AG10803 (cell line): ENCODE data around the gene SUGP2.

Experiments used
- DNase-seq: peaks from one replicate; pipeline ENCODE4 v3.0.0; 2010; ENCODE audit warnings: low read depth
- H3K4me3 ChIP-seq: 2 replicates; pipeline ENCODE4 v1.5.1; 2011; ENCODE audit warnings: mild to moderate bottlenecking, low read length, control low read depth
- TF ChIP-seq, protein P1 (sequence below): conservative IDR thresholded peaks from 2 replicates; pipeline ENCODE4 v1.5.1; 2011; ENCODE audit warnings: mild to moderate bottlenecking, low read length, control low read depth, inconsistent platforms

SUGP2 gene

DNA sequence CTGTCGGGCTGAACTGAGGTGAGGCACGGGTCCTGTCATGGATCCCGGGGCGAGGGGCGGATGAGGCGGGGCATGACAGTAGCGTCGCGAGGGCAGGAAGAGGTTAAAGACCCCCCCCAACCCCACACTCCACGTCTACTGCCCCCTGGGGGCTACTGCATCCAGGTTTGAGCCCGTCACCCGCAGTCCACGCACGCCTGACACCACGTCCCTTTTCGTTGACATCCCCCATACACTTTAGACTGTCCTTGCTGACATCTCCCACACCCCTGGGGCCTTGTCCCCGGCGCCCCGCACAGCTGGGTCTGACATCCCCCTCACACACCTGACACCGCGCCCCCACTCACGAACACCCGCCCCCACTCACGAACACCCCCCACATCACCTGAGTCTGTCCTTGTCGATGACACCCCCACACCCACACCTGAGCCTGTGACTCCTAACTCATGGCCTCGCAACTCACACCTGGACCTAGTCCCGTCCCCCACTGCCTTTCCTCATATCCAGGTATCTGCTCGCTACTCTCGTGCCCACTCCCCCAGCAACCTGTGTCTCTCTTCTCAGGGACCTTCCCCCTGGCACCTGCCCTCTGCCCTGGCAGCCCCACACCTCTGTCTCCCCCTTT lies 30.9 kb upstream of the SUGP2 start:
- H3K4me3 ChIP-seq: peak overlapping the region; percentile 84
- TF ChIP-seq, protein P1, sequence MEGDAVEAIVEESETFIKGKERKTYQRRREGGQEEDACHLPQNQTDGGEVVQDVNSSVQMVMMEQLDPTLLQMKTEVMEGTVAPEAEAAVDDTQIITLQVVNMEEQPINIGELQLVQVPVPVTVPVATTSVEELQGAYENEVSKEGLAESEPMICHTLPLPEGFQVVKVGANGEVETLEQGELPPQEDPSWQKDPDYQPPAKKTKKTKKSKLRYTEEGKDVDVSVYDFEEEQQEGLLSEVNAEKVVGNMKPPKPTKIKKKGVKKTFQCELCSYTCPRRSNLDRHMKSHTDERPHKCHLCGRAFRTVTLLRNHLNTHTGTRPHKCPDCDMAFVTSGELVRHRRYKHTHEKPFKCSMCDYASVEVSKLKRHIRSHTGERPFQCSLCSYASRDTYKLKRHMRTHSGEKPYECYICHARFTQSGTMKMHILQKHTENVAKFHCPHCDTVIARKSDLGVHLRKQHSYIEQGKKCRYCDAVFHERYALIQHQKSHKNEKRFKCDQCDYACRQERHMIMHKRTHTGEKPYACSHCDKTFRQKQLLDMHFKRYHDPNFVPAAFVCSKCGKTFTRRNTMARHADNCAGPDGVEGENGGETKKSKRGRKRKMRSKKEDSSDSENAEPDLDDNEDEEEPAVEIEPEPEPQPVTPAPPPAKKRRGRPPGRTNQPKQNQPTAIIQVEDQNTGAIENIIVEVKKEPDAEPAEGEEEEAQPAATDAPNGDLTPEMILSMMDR: peak; percentile 35
- DNase-seq: no peak

DNA sequence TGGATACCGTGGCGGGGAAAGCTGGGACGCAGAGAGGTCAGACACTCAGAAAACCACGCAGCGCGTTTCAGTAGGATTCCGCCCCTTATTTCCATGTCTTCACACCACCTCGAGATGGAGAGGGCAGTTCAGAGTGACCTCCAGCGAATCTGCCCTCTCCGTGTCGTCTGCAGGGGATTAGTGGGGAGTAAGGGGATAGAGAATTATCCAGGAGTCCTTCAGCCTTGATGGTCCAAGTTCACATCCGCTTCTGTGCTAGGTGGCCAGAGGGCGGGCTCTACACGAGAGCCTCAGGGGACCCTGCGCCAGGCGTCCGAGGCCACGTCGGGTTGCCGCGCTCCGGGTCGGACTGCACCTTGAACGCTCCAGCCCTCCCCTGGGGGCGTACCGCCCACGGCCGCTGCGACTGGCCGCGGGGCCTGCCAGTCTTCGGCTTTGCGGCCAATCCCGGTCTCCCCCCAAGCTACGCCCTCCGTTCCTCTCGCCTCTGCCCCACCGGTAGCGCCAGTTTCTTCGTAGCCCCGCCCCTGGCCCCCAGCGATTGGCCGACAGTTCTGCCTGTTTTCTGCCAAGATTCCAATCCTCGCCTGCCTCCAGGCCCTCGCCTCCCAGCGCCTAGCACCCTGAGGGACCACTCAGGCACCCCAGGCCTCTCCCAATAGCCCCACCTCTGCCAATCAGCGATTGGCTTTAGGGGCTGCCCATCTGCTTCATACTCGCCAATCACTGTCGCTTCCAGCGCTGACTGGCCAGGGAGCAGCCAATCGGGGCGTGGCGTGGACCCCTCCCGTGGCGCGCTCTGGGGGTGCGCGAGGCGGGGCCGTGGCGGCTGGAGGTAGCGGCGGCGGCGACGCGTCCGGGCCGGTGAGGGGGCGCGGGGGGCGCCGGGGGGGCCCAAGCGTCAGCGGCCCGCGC lies 30.1 kb upstream of the SUGP2 start, which contains the start of gene SLC25A42:
Gene SLC25A42 (plus strand): TSS at position 812 of the 915 bp plus-strand sequence. CDS start 32,131 bp downstream, outside the sequence.
- peak; percentile 100 for DNase-seq
- TF ChIP-seq, protein P1: no peak
- H3K4me3 ChIP-seq: peak within 1 kb of the TSS; percentile 84

DNA sequence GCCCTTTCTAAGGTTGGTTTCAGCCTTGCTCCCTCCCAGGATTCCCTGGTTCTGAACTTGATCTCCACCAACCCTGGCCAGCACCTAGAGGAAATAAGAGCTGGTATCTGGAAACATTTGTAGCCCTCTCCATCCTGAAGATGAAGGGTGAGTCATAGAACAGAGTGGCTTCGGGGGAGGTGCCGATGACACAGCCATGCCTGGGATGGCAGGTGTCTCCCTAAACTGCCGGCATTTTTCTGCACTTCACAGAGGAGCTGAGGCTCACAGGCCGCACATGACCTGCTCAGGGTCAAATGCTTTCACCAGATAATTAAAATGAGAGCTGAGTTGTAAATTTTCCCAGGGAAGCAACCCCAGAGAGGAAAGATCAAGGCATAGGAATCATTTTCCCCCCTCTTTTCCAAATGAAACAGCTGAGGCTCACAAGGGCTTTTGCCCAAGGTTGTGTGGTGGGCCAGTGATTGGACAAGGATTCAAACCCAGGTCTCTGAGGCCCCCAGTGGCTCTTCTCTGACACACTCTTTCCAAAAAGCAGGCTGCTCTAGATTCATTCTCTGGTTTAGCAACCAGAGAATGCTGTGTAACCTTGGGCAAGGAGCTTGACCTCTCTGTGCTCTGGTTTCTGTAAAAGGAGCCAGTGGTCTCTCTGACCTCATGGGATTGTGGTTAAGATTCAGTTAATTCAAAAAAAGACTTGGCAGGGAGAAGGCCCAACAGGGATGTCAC lies 29.3 kb upstream of the SUGP2 start:
- DNase-seq: peak; percentile 18
- H3K4me3 ChIP-seq: peak overlapping the region; percentile 64; the same call in 1 of the 2 replicates
- TF ChIP-seq, protein P1: no peak

DNA sequence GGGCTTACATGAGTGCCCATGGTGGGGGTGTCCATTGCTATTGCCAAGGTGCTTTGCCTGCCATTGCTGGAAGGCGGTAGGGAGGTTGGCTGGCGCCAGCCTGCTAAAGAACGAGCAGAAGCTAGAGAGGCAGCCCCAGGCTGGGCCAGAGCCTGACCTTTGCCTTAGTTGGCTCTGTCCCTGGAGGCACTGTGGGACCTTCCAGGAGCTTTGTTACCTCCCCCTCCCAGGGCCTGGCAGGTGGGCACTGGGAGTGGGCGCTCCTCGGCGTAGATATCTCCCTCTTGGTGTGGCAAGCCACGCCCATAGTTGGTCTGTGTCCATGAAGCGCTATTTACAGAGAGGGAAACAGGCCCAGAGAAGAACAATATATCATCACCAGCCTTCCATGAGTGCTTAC lies 28.2 kb upstream of the SUGP2 start:
- DNase-seq: no peak
- H3K4me3 ChIP-seq: no peak overlapping the region
- TF ChIP-seq, protein P1: no peak

DNA sequence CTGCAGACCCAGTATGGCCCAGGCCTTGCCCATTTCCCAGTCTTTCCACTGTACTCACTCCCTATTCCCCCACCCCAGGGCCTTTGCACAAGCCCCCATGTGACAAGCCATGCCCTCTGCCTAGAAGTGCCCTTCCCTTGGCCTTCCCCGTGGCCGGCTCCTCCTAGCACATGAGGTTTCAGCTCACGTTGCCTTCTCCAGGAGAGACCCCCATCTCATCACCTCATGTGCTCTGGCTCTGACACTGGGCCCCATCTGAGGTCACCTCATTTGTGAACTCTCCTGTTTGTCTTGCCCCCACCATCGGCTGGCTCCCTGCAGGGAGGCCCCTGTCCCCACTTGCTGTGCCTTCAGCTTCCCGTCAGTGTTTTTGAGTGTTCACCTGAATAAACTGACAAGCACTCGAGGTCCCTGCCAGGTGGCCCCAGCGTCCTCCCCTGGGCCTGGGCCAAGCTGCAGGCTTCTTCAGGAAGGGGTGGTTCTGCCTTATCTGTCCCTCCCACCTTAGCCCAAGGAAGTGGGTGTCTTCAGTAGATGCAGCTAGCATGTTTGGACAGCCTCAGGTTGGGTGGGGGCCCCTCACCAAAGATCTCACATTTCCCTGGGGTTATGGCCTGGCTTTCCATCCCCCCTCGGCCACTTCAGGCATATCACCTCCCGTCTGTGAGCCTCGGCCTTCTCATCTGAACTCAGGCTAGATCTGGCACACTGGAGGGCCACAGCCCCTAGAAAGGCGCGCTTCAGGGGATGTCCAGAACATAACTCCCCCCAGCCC lies 26.7 kb upstream of the SUGP2 start:
- no peak overlapping the region for H3K4me3 ChIP-seq
- no peak for DNase-seq
- TF ChIP-seq, protein P1: no peak

DNA sequence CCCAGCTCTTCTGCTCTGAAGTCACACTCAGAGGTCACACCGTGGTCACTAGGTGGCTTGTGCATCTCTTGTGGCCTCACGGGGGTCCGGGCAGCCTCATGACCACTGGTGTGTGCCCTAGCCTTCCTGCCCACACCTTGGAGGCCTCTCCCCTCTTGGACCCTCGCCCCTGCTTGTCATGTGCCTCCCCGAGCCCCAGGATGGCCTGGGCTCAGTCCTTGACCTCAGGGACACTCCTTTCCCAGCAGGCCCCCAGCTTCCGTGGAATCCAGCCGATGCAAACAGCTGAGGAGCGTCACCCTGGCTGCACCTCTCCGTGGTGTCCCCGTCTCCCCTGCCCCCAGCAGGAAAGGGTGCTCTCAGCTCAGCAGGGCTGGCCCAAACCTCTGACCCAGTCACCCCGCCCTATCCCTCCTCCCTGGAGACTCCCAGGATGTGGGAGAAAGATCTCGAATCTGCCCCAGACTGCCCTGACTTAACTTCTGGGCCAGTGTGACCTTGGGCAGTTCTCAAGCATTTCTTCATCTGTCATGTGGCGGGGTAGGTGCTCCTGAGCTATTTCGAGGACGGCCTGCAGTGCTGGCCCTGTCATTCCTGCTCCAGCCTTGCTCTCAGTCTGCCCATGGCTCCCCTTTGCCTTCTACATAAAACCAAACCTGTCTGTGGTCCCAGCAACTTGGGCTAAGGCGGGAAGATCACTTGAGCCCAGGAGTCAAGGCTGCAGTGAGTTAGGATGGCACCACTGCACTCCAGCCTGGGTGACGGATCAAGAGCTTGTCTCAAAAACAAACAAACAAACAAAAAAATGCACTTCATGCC lies 25.9 kb upstream of the SUGP2 start:
- TF ChIP-seq, protein P1: no peak
- H3K4me3 ChIP-seq: no peak overlapping the region

More for the DNA sequence above, 25.9 kb upstream of the SUGP2 start:
- DNase-seq: no peak
